Sigmoid colon (tissue), 7 donors: ENCODE data around the gene GNA12. TPM values are rescaled to one million over a fixed set of nuclear protein-coding genes. Genes with fewer than 3 reads are reported as not detected.

Source experiments
- DNase-seq: peaks from one replicate; pipeline ENCODE4 v3.0.0-alpha.2; 2019
- H3K27ac ChIP-seq, 4 donors: fragments of 200-600 bp; sonication (generic); one replicate each; pipeline ENCODE4 v1.5.1; 2016 to 2019; ENCODE audit warnings: mild to moderate bottlenecking in 1 of 4
- H3K27me3 ChIP-seq, 3 donors: fragments of 200-600 bp; sonication (generic); one replicate each; pipeline ENCODE4 v1.5.1; 2019; ENCODE audit warnings: mild to moderate bottlenecking in 1 of 3
- H3K36me3 ChIP-seq, 4 donors: fragments of 200-600 bp; sonication (generic); one replicate each; pipeline ENCODE4 v1.5.1; 2016 to 2019
- H3K4me1 ChIP-seq, 4 donors: fragments of 200-600 bp; sonication (generic); one replicate each; pipeline ENCODE4 v1.5.1; 2017 to 2019
- H3K4me3 ChIP-seq, 4 donors: fragments of 200-600 bp; sonication (generic); one replicate each; pipeline ENCODE4 v1.5.1; 2017 to 2019; ENCODE audit warnings: mild to moderate bottlenecking in 2 of 4, moderate library complexity in 1 of 4
- H3K9me3 ChIP-seq, 4 donors: fragments of 200-600 bp in 3 of 4; sonication (generic) in 3 of 4; one replicate each; pipeline versions ENCODE4 v1.5.1 to v1.6.1; 2013 to 2019
- CTCF ChIP-seq, 4 experiments: fragments of 450-650 bp in 3 of 4; fragments of 200-600 bp in 1 of 4; IDR thresholded peaks; one replicate each; pipeline ENCODE4 v1.5.1; 2016 to 2019; ENCODE audit warnings: antibody characterized with exemption in 4 of 4, mild to moderate bottlenecking in 3 of 4, moderate library complexity in 2 of 4
- EP300 ChIP-seq, 4 donors: sonication (generic); formaldehyde crosslinking; IDR thresholded peaks; one replicate each; pipeline ENCODE4 v1.6.1; 2017; ENCODE audit warnings: antibody characterized with exemption in 4 of 4
- POLR2A ChIP-seq, 2 donors: fragments of 450-650 bp; IDR thresholded peaks; one replicate each; pipeline ENCODE4 v1.6.1; 2016; ENCODE audit warnings: antibody characterized with exemption in 2 of 2, mild to moderate bottlenecking in 2 of 2, moderate library complexity in 2 of 2
- POLR2AphosphoS5 ChIP-seq, 4 donors: sonication (generic); formaldehyde crosslinking; IDR thresholded peaks; one replicate each; pipeline ENCODE4 v1.6.1; 2017; ENCODE audit warnings: antibody characterized with exemption in 4 of 4
- whole genome bisulfite sequencing, 2 donors: extraction: QIAGEN DNeasy Blood & Tissue Kit; methylation state at CpG; one replicate each; pipeline ENCODE4 v1.1.7; 2013; 5-methylcytosine and 5-hydroxymethylcytosine counted together
- intact Hi-C: fragments of 100-400 bp; cut with DNase I; formaldehyde crosslinking; loops from one replicate; pipeline ENCODE4 v1.15.1; 2023
- polyA plus RNA-seq, 3 donors: library from polyadenylated mRNA; stranded (reverse); fragments of 200-250 nt; gene quantifications; one replicate each; pipeline ENCODE4 v1.2.3, GENCODE V29; 2013
- total RNA-seq, 4 donors: library from RNA; depleted of rRNA; stranded (reverse); fragments of >200 nt; gene quantifications; one replicate each; pipeline ENCODE4 v1.1.0, GENCODE V29; 2016
- donor health status: healthy with polysubstance abuse.
- donor health status: Bipolar disorder and iron deficiency.
- donor health status: healthy.

The GNA12 gene
- total and polyA plus RNA-seq, 7 donors = 13.2 to 46.5 (median 22.0) TPM

GRCh38 chr7:2811476-2812113, 32.5 kb downstream of the GNA12 start:
- no peaks in the 10 kb centered on the region for H3K27me3 ChIP-seq
- intact Hi-C loops = no loop called here
- WGBS, 2 donors = 76 to 83% methylated on average over 19 of the region's 19 CpGs
- H3K36me3 ChIP-seq = no peaks in the 10 kb centered on the region
- H3K4me3 ChIP-seq = peak overlapping the region in 1 of 4 donors; percentile 10
- H3K4me1 ChIP-seq = peaks cover 0 to 39% (median 25%) of the 10 kb centered on the region in 4 donors
- H3K9me3 ChIP-seq = no peaks in the 10 kb centered on the region
- H3K27ac ChIP-seq = peak overlapping the region; percentile 44 to 55 (median 50)
- TF ChIP-seq POLR2AphosphoS5 (IDR thresholded peaks at IDR 0.05) = peak in 1 of 4 donors; percentile 26
- TF ChIP-seq EP300 (IDR thresholded peaks at IDR 0.05) = no peak
- DNase-seq = peak; percentile 74

- H3K4me3 ChIP-seq = no peak overlapping the region
- H3K27ac ChIP-seq = peak overlapping the region in 3 of 4 donors; percentile 41 to 55 (median 47)
- intact Hi-C loops = no loop called here
- no peaks in the 10 kb centered on the region for H3K27me3 ChIP-seq
- DNase-seq = peak; percentile 66
- WGBS, 2 donors = 78 to 89% methylated on average over 16 of the region's 16 CpGs
- TF ChIP-seq POLR2AphosphoS5 (IDR thresholded peaks at IDR 0.05) = no peak
- TF ChIP-seq POLR2A (IDR thresholded peaks at IDR 0.05) = no peak
- no peak for TF ChIP-seq CTCF (IDR thresholded peaks at IDR 0.05)
- no peak for TF ChIP-seq EP300 (IDR thresholded peaks at IDR 0.05)
- H3K4me1 ChIP-seq = peaks cover 0 to 39% (median 26%) of the 10 kb centered on the region in 4 donors
- no peaks in the 10 kb centered on the region for H3K36me3 ChIP-seq
- no peaks in the 10 kb centered on the region for H3K9me3 ChIP-seq
Measured at GRCh38 chr7:2810682-2811415, 33.3 kb downstream of the GNA12 start.

- peak; percentile 15 for DNase-seq
- no peak overlapping the region for H3K27ac ChIP-seq
- H3K36me3 ChIP-seq = no peaks in the 10 kb centered on the region
- H3K27me3 ChIP-seq = no peaks in the 10 kb centered on the region
- intact Hi-C loops = no loop called here
- no peak overlapping the region for H3K4me3 ChIP-seq
- H3K9me3 ChIP-seq = no peaks in the 10 kb centered on the region
- peaks cover 0 to 42% (median 28%) of the 10 kb centered on the region in 4 donors for H3K4me1 ChIP-seq
- TF ChIP-seq POLR2AphosphoS5 (IDR thresholded peaks at IDR 0.05) = no peak
- TF ChIP-seq POLR2A (IDR thresholded peaks at IDR 0.05) = no peak
- no peak for TF ChIP-seq EP300 (IDR thresholded peaks at IDR 0.05)
- no peak for TF ChIP-seq CTCF (IDR thresholded peaks at IDR 0.05)
- 90 to 97% methylated on average over 8 of the region's 8 CpGs for WGBS, 2 donors
Measured at GRCh38 chr7:2809903-2810625, 34.0 kb downstream of the GNA12 start.

- peaks cover 0 to 50% (median 28%) of the 10 kb centered on the region in 4 donors for H3K4me1 ChIP-seq
- H3K36me3 ChIP-seq = no peaks in the 10 kb centered on the region
- H3K4me3 ChIP-seq = no peak overlapping the region
- peak; percentile 63 for DNase-seq
- H3K9me3 ChIP-seq = no peaks in the 10 kb centered on the region
- TF ChIP-seq POLR2A (IDR thresholded peaks at IDR 0.05) (no peak), EP300 (IDR thresholded peaks at IDR 0.05) (no peak), POLR2AphosphoS5 (IDR thresholded peaks at IDR 0.05) (no peak), CTCF (IDR thresholded peaks at IDR 0.05) (no peak)
- no peak overlapping the region for H3K27ac ChIP-seq
- intact Hi-C loops = no loop called here
- H3K27me3 ChIP-seq = no peaks in the 10 kb centered on the region
- 88 to 89% methylated on average over 15 of the region's 15 CpGs for WGBS, 2 donors
Measured at GRCh38 chr7:2808891-2809665, 35.0 kb downstream of the GNA12 start.
